Uterus (tissue), 2 donors: ENCODE data around the gene GSX2.

Experiments used
- CTCF ChIP-seq, 4 experiments: fragments of 200-600 bp in 2 of 4; fragments of 450-650 bp in 2 of 4; sonication (generic) in 2 of 4; IDR thresholded peaks; one replicate each; pipeline ENCODE4 v1.5.1; 2016 to 2019; ENCODE audit warnings: antibody characterized with exemption in 4 of 4, mild to moderate bottlenecking in 2 of 4, moderate library complexity in 1 of 4
- POLR2A ChIP-seq, 2 donors: fragments of 450-650 bp; IDR thresholded peaks; one replicate each; pipeline ENCODE4 v1.6.1; 2016; ENCODE audit warnings: antibody characterized with exemption in 2 of 2, mild to moderate bottlenecking in 1 of 2, moderate library complexity in 1 of 2

- TF ChIP-seq CTCF (IDR thresholded peaks at IDR 0.05) (no peak), POLR2A (IDR thresholded peaks at IDR 0.05) (no peak)
These were observed 36.7 kb upstream of the GSX2 start for GRCh38 chr4:54063229-54063628.
